ENCODE data around the gene TRAT1.

DNA sequence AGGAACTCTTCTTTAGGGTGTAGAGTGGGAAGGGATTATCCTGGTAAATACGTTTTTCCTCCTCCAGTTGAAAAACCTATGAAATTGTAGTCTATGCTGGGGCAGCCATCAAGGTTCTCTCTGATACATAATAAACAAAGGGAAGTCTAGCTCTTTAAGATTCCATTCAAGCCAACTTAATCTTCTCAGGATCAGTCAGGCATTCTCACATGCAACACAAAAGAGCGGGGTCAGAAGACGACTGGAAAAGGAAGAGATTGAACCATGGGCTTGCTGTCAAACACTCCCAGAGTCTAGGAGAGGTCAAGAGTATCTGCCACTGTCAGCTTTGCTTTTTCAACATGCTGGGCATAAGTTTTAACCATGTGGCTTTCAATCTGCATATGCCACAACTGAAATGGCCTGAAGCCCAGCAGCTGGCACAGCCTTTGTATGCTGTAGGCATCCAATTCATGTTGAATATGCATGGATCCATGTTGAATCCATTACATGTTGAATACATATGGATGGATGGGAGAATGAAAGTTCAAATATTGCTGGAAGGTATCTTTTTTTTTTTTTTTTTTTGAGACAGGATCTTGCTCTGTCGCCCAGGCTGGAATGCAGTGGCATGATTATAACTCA, 8.5 kb downstream of the TRAT1 start:
- TF ChIP-seq, protein P1, sequence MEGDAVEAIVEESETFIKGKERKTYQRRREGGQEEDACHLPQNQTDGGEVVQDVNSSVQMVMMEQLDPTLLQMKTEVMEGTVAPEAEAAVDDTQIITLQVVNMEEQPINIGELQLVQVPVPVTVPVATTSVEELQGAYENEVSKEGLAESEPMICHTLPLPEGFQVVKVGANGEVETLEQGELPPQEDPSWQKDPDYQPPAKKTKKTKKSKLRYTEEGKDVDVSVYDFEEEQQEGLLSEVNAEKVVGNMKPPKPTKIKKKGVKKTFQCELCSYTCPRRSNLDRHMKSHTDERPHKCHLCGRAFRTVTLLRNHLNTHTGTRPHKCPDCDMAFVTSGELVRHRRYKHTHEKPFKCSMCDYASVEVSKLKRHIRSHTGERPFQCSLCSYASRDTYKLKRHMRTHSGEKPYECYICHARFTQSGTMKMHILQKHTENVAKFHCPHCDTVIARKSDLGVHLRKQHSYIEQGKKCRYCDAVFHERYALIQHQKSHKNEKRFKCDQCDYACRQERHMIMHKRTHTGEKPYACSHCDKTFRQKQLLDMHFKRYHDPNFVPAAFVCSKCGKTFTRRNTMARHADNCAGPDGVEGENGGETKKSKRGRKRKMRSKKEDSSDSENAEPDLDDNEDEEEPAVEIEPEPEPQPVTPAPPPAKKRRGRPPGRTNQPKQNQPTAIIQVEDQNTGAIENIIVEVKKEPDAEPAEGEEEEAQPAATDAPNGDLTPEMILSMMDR (IDR thresholded peaks at IDR 0.05): no peak
- TF ChIP-seq EZH2 (IDR thresholded peaks at IDR 0.05; ENCODE audit: borderline replicate concordance, insufficient read depth, low read depth, low read length, poor library complexity, severe bottlenecking): no peak
